BLaER1 (cell line): ENCODE measurements around the gene PPP6R2.
A peak's percentile ranks its signal among the peaks of the same experiment; 100 is the strongest.

Source experiments
- H3K27ac ChIP-seq: shearing (Covaris generic); formaldehyde crosslinking; 2 replicates; pipeline ENCODE4 v1.8.1; 2022
- H3K27me3 ChIP-seq: shearing (Covaris generic); formaldehyde crosslinking; 2 replicates; pipeline ENCODE4 v1.8.1; 2022
- H3K36me3 ChIP-seq: shearing (Covaris generic); formaldehyde crosslinking; 2 replicates; pipeline ENCODE4 v1.8.1; 2022
- H3K4me1 ChIP-seq: shearing (Covaris generic); formaldehyde crosslinking; 2 replicates; pipeline ENCODE4 v1.8.1; 2022
- H3K4me2 ChIP-seq: shearing (Covaris generic); formaldehyde crosslinking; 2 replicates; pipeline ENCODE4 v1.8.1; 2022
- H3K4me3 ChIP-seq: shearing (Covaris generic); formaldehyde crosslinking; 2 replicates; pipeline ENCODE4 v1.8.1; 2022
- H3K9ac ChIP-seq: shearing (Covaris generic); formaldehyde crosslinking; 2 replicates; pipeline ENCODE4 v1.8.1; 2022
- H3K9me3 ChIP-seq: shearing (Covaris generic); formaldehyde crosslinking; 2 replicates; pipeline ENCODE4 v1.8.1; 2022
- H4K20me1 ChIP-seq: shearing (Covaris generic); formaldehyde crosslinking; 2 replicates; pipeline ENCODE4 v1.8.1; 2022
- Cebpa-rat ChIP-seq: shearing (Covaris generic); IDR thresholded peaks from 2 replicates; pipeline ENCODE4 v1.8.1; 2022

Gene PPP6R2

GRCh38 chr22:50471197-50471847 lies 128.2 kb downstream of the PPP6R2 start:
- no peaks in the 10 kb centered on the region for H3K9me3 ChIP-seq
- H3K36me3 ChIP-seq: peaks cover 11% of the 10 kb centered on the region
- no peak for TF ChIP-seq Cebpa-rat
- peak overlapping the region; percentile 77 for H3K9ac ChIP-seq
- no peaks in the 10 kb centered on the region for H3K27me3 ChIP-seq
- H4K20me1 ChIP-seq: peaks cover 75% of the 10 kb centered on the region
- H3K4me1 ChIP-seq: peaks cover 86% of the 10 kb centered on the region
- peak overlapping the region; percentile 55 for H3K4me3 ChIP-seq
- H3K27ac ChIP-seq: peak overlapping the region; percentile 95
- peak overlapping the region; percentile 95 for H3K4me2 ChIP-seq

- TF ChIP-seq Cebpa-rat: no peak
- Histone ChIP-seq H3K4me2 (peak overlapping the region; percentile 95), H3K4me1 (peaks cover 86% of the 10 kb centered on the region), H3K9ac (peak overlapping the region; percentile 77), H3K9me3 (no peaks in the 10 kb centered on the region), H3K27ac (peak overlapping the region; percentile 95), H3K27me3 (no peaks in the 10 kb centered on the region), H3K36me3 (peaks cover 5% of the 10 kb centered on the region), H3K4me3 (peak overlapping the region; percentile 55; the same call in 1 of the 2 replicates), H4K20me1 (peaks cover 68% of the 10 kb centered on the region)
These were observed 128.8 kb downstream of the PPP6R2 start for GRCh38 chr22:50471962-50472361.

DNA sequence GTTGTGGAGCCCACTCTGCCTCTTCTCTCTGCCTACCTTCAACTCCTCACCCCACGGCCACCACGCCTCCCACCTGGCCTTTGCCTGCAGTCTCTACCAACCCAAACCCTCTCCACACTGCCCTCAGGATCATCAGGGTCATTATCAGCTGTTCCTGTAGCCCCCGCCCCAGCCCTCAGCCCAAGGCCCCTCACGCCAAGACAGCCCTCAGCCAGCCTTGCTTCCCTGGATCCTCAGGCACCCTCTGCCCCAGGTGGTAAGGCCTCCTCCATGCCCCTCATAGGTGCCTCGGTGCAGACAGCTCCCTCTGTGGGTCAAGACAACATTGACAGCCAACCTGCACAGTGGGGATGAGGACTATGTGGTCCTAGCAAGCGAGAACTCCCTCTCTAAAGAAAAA lies 130.0 kb downstream of the PPP6R2 start:
- TF ChIP-seq Cebpa-rat: no peak
- Histone ChIP-seq H3K4me1 (peaks cover 86% of the 10 kb centered on the region), H3K9ac (peak overlapping the region; percentile 94; the same call in 1 of the 2 replicates), H4K20me1 (peaks cover 57% of the 10 kb centered on the region), H3K9me3 (no peaks in the 10 kb centered on the region), H3K27me3 (no peaks in the 10 kb centered on the region), H3K4me3 (peak overlapping the region; percentile 84), H3K27ac (peak overlapping the region; percentile 95), H3K4me2 (peak overlapping the region; percentile 95), H3K36me3 (no peaks in the 10 kb centered on the region)

DNA sequence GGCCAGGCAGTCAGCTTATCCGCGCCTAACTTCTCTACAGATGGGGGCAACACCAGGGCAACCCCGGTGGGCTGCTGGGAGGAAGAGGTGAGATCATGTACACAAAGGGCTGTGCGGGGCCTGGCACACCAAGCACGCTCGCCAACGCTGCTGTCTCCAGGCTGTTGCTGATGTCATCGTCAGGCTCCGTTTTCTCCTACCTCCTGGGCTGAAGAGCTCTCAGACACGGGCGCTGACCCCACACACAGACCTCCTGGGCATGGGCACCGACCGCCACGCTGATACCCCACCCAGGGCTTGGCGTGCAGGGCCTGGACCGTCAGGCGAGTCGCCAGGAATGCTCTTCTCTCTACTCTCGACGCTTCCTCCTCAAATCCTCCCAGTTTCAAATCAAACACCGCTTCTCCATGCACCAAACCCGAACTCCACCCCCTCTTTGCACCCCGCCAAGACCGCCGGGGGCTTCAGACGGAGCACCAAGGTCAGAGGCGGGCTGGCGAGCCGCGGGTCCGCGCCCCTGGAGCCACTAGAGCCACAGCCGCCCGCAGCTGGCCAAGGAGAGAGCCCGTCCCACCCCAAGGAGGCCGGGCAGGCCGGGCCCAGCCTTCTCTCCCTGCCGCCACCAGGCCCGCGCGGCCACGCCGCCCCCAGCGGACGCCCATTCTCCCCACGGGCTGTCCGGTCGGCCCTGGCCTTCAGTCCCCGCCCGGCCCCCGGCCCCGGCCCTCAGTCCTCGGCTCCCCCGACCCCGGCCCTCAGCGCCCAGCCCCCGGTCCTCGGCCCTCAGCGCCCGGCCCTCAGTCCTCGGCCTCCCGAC lies 130.9 kb downstream of the PPP6R2 start:
- Histone ChIP-seq H3K9me3 (no peaks in the 10 kb centered on the region), H3K9ac (peak overlapping the region; percentile 94), H3K27ac (peak overlapping the region; percentile 91), H3K4me3 (peak overlapping the region; percentile 84), H3K4me2 (peak overlapping the region; percentile 95), H4K20me1 (peaks cover 47% of the 10 kb centered on the region), H3K36me3 (no peaks in the 10 kb centered on the region), H3K27me3 (no peaks in the 10 kb centered on the region; the same call in 1 of the 2 replicates), H3K4me1 (peaks cover 86% of the 10 kb centered on the region)
- no peak for TF ChIP-seq Cebpa-rat

GRCh38 chr22:50474710-50475651 lies 131.9 kb downstream of the PPP6R2 start, which contains the start of gene SBF1:
TSS of gene SBF1 (minus strand) at chr22:50475035. CDS start at chr22:50474840, 195 bp downstream.
- H3K4me1 ChIP-seq: peaks cover 86% of the 10 kb centered on the region
- peaks cover 9% of the 10 kb centered on the region for H3K27me3 ChIP-seq
- peak within 1 kb of the TSS; percentile 91 for H3K27ac ChIP-seq

DNA sequence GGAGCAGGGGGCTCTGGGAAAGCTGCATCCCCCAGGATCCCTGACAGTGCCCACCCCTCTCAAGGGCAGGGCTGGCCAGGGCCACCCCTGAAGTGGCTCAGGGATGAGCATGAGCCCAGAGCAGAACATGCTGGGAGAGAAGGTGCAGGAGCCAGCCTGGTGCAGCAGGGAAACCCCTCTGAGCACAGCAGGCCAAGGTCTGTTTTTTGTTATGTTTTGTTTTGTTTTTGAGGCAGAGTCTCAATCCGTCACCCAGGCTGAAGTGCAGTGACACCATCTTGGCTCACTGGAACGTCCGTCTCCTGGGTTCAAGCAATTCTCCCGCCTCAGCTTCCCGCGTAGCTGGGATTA lies 132.5 kb downstream of the PPP6R2 start:
- TF ChIP-seq Cebpa-rat: no peak
- Histone ChIP-seq H3K4me1 (peaks cover 86% of the 10 kb centered on the region), H3K4me2 (peak overlapping the region; percentile 95), H3K36me3 (no peaks in the 10 kb centered on the region), H3K9ac (peak overlapping the region; percentile 94; the same call in 1 of the 2 replicates), H3K27me3 (peaks cover 15% of the 10 kb centered on the region), H3K27ac (peak overlapping the region; percentile 91), H3K4me3 (peak overlapping the region; percentile 84; the same call in 1 of the 2 replicates), H4K20me1 (peaks cover 37% of the 10 kb centered on the region), H3K9me3 (no peaks in the 10 kb centered on the region)

More at GRCh38 chr22:50474710-50475651, 131.9 kb downstream of the PPP6R2 start, which contains the start of gene SBF1:
- Histone ChIP-seq H3K9ac (peak within 1 kb of the TSS; percentile 94), H3K4me2 (peak within 1 kb of the TSS; percentile 95), H3K36me3 (no peaks in the 10 kb centered on the region), H4K20me1 (peaks cover 44% of the 10 kb centered on the region), H3K4me3 (peak within 1 kb of the TSS; percentile 84), H3K9me3 (no peaks in the 10 kb centered on the region)
- TF ChIP-seq Cebpa-rat: no peak

- no peaks in the 10 kb centered on the region for H3K36me3 ChIP-seq
- no peaks in the 10 kb centered on the region for H3K9me3 ChIP-seq
- no peak for TF ChIP-seq Cebpa-rat
- H4K20me1 ChIP-seq: peaks cover 25% of the 10 kb centered on the region
- peaks cover 84% of the 10 kb centered on the region for H3K4me1 ChIP-seq
- peak overlapping the region; percentile 78 for H3K27ac ChIP-seq
- no peak overlapping the region for H3K4me3 ChIP-seq
- peak overlapping the region; percentile 95 for H3K4me2 ChIP-seq
- H3K27me3 ChIP-seq: peaks cover 28% of the 10 kb centered on the region
- H3K9ac ChIP-seq: peak overlapping the region; percentile 43; the same call in 1 of the 2 replicates
These were observed 133.7 kb downstream of the PPP6R2 start for GRCh38 chr22:50476868-50477267.

DNA sequence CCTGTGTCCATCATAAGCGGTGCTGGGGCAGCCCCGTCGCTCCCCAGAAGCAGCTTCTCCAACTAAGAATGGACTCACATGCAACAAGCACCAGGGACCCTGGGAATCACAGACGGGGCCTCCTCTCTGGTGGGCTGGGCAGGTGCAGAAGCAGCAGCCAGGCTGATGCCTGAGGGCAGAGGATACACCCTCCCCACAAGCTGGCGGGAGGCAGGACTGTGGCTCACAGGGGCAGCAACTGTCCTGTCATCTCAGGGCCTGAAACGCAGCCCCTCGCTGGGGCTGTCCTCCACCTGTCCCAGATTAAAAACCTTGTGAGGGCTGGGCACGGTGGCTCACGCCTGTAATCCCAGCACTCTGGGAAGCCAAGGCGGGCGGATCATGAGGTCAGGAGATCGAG lies 134.8 kb downstream of the PPP6R2 start:
- H3K9me3 ChIP-seq: no peaks in the 10 kb centered on the region
- H4K20me1 ChIP-seq: peaks cover 23% of the 10 kb centered on the region
- H3K36me3 ChIP-seq: no peaks in the 10 kb centered on the region
- H3K4me1 ChIP-seq: peaks cover 84% of the 10 kb centered on the region
- no peak overlapping the region for H3K9ac ChIP-seq
- peak overlapping the region; percentile 95 for H3K4me2 ChIP-seq
- no peak overlapping the region for H3K27ac ChIP-seq
- H3K27me3 ChIP-seq: peaks cover 38% of the 10 kb centered on the region
- no peak for TF ChIP-seq Cebpa-rat
- no peak overlapping the region for H3K4me3 ChIP-seq

DNA sequence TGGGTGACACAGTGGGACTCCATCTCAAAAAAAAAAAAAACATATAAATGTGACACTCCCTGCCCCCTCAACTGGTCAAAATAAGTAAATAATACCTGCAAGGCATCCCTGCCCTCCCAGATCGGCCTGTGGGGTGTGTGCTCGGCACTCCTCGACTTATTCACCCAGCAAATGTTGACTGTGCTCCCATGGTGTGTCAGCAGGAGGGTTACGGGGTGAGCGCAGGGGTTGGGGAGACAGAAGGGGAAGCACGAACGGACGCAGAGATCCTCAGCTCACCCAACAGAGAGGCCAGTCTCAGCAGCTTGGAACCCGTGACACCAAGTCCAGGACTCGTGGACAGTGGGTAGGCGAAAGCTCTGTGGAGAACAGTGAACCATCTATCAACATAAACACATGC lies 136.6 kb downstream of the PPP6R2 start:
- H3K4me1 ChIP-seq: peaks cover 90% of the 10 kb centered on the region
- H3K27ac ChIP-seq: no peak overlapping the region
- no peak overlapping the region for H3K4me2 ChIP-seq
- no peaks in the 10 kb centered on the region for H3K9me3 ChIP-seq
- no peak overlapping the region for H3K9ac ChIP-seq
- no peak overlapping the region for H3K4me3 ChIP-seq
- TF ChIP-seq Cebpa-rat: no peak
- H3K36me3 ChIP-seq: no peaks in the 10 kb centered on the region
- H3K27me3 ChIP-seq: peaks cover 40% of the 10 kb centered on the region
- peaks cover 25% of the 10 kb centered on the region; the same call in 1 of the 2 replicates for H4K20me1 ChIP-seq
